NCI-H1105 treated with DMSO at 0.1 percent for 48 hours (cell line): Measurements from ENCODE around the gene MRPL48.
"Not testable (repeated sequence)": the region's sequence is repeated elsewhere in the genome, so short reads cannot be mapped to it uniquely, and the experiment has no call there.

ENCODE experiments used
- DNase-seq: peaks from one replicate; lab custom pipeline; 2025; lab: John Stamatoyannopoulos, UW

Gene MRPL48

GRCh38 chr11:73779084-73779902 is 8.4 kb upstream of the MRPL48 start:
- peak; percentile 99 for DNase-seq

GRCh38 chr11:73781303-73781702 is 6.4 kb upstream of the MRPL48 start:
- no peak for DNase-seq

- DNase-seq, result no peak
Measured at GRCh38 chr11:73783483-73784020, 4.1 kb upstream of the MRPL48 start.

- no peak for DNase-seq
Measured at GRCh38 chr11:73784080-73784634, 3.5 kb upstream of the MRPL48 start.

- no peak for DNase-seq
Measured at GRCh38 chr11:73784734-73785133, 2.9 kb upstream of the MRPL48 start.

GRCh38 chr11:73785467-73785866 is 2.2 kb upstream of the MRPL48 start:
- DNase-seq, result not testable (repeated sequence)

- no peak for DNase-seq
Measured at GRCh38 chr11:73787051-73787642, 527 bp upstream of the MRPL48 start.

GRCh38 chr11:73789279-73789670 is 1.6 kb downstream of the MRPL48 start:
- no peak for DNase-seq

GRCh38 chr11:73792584-73792983 is 4.9 kb downstream of the MRPL48 start:
- DNase-seq, result no peak

- DNase-seq, result no peak
Measured at GRCh38 chr11:73795925-73796632, 8.4 kb downstream of the MRPL48 start.

- peak; percentile 82 for DNase-seq
Measured at GRCh38 chr11:73797457-73797856, 9.8 kb downstream of the MRPL48 start.

- DNase-seq, result no peak
Measured at GRCh38 chr11:73800276-73800806, 12.7 kb downstream of the MRPL48 start.

- DNase-seq, result no peak
Measured at GRCh38 chr11:73801136-73801535, 13.5 kb downstream of the MRPL48 start.

GRCh38 chr11:73804712-73805111 is 17.0 kb downstream of the MRPL48 start:
- no peak for DNase-seq

- DNase-seq, result no peak
Measured at GRCh38 chr11:73808052-73808451, 20.4 kb downstream of the MRPL48 start.

GRCh38 chr11:73810637-73811036 is 23.0 kb downstream of the MRPL48 start:
- DNase-seq, result no peak

GRCh38 chr11:73812234-73812633 is 24.6 kb downstream of the MRPL48 start:
- DNase-seq, result no peak

- DNase-seq, result no peak
Measured at GRCh38 chr11:73814812-73815211, 27.1 kb downstream of the MRPL48 start.

- DNase-seq, result no peak
Measured at GRCh38 chr11:73818846-73819245, 31.2 kb downstream of the MRPL48 start.

GRCh38 chr11:73830261-73830660 is 42.6 kb downstream of the MRPL48 start:
- DNase-seq, result no peak

- no peak for DNase-seq
Measured at GRCh38 chr11:73833067-73833466, 45.4 kb downstream of the MRPL48 start.

GRCh38 chr11:73838443-73839122 is 50.9 kb downstream of the MRPL48 start:
- no peak for DNase-seq
